ENCODE measurements around the gene CIROP. TPM values are rescaled to one million over a fixed set of nuclear protein-coding genes. Genes with fewer than 3 reads are reported as not detected.

The CIROP gene
- total and polyA plus RNA-seq, 2 experiments from 2014 or later = not detected

DNA sequence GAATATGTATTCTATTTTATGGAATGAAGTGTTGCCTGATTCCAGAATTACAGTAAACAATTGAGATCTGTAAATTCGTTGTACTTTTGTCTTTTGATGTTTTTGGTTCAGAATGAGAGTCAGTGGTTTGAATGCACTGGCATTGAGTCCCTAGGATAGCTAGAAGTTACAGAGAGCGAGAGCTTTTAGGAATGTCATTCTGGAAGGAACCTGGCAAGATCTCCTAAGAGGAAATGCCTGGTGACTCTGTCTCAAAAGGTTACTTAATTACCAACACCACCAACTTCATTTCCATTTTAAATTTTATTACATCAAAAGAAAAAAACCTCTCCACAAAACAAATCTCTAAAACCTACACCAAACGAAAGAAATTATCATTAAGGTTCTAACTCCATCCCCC, 20.2 kb upstream of the CIROP start:
- Histone ChIP-seq H3K27ac (no peak overlapping the region), H2AFZ (no peak overlapping the region), H3K4me3 (no peak overlapping the region), H3K9me3 (ENCODE audit: low read depth) (no peaks in the 10 kb centered on the region), H3K4me1 (ENCODE audit: insufficient read depth) (peaks cover 10% of the 10 kb centered on the region), H3K27me3 (no peaks in the 10 kb centered on the region), H3K79me2 (no peaks in the 10 kb centered on the region), H4K20me1 (ENCODE audit: insufficient read depth, poor library complexity, severe bottlenecking) (no peaks in the 10 kb centered on the region), H3K9me2 (replicated peaks; ENCODE audit: insufficient read depth) (no peaks in the 10 kb centered on the region), H3K4me2 (no peak overlapping the region), H3K36me3 (replicated peaks; ENCODE audit: insufficient read depth, low read depth) (no peaks in the 10 kb centered on the region)
- TF ChIP-seq EZH2phosphoT487 (IDR thresholded peaks at IDR 0.05; ENCODE audit: low read depth, severe bottlenecking, unreplicated experiment) (no peak), CTCF (IDR thresholded peaks at IDR 0.05; ENCODE audit: poor library complexity) (no peak), EZH2 (IDR thresholded peaks at IDR 0.05; ENCODE audit: borderline replicate concordance) (no peak)
- no peak for DNase-seq (ENCODE audit: low spot score)
- WGBS (ENCODE audit: low lambda C conversion rate, missing lambda C conversion rate) = 81% methylated on average over 3 of the region's 3 CpGs

- no peaks in the 10 kb centered on the region for H3K9me3 ChIP-seq (ENCODE audit: low read depth)
- H3K9me2 ChIP-seq (replicated peaks; ENCODE audit: insufficient read depth) = no peaks in the 10 kb centered on the region
- no peak overlapping the region for H2AFZ ChIP-seq
- H3K27me3 ChIP-seq = no peaks in the 10 kb centered on the region
- H3K27ac ChIP-seq = no peak overlapping the region
- DNase-seq (ENCODE audit: low spot score) = no peak
- TF ChIP-seq EZH2phosphoT487 (IDR thresholded peaks at IDR 0.05; ENCODE audit: low read depth, severe bottlenecking, unreplicated experiment) (no peak), CTCF (IDR thresholded peaks at IDR 0.05; ENCODE audit: poor library complexity) (no peak), EZH2 (IDR thresholded peaks at IDR 0.05; ENCODE audit: borderline replicate concordance) (no peak)
- H3K36me3 ChIP-seq (replicated peaks; ENCODE audit: insufficient read depth, low read depth) = no peaks in the 10 kb centered on the region
- no peaks in the 10 kb centered on the region for H4K20me1 ChIP-seq (ENCODE audit: insufficient read depth, poor library complexity, severe bottlenecking)
- H3K4me3 ChIP-seq = no peak overlapping the region
- H3K4me2 ChIP-seq = no peak overlapping the region
- no peaks in the 10 kb centered on the region for H3K79me2 ChIP-seq
- peaks cover 10% of the 10 kb centered on the region for H3K4me1 ChIP-seq (ENCODE audit: insufficient read depth)
- WGBS (ENCODE audit: low lambda C conversion rate, missing lambda C conversion rate) = 90% methylated on average over 13 of the region's 13 CpGs
Measured at GRCh38 chr14:23124337-23124954, 19.7 kb upstream of the CIROP start.

DNA sequence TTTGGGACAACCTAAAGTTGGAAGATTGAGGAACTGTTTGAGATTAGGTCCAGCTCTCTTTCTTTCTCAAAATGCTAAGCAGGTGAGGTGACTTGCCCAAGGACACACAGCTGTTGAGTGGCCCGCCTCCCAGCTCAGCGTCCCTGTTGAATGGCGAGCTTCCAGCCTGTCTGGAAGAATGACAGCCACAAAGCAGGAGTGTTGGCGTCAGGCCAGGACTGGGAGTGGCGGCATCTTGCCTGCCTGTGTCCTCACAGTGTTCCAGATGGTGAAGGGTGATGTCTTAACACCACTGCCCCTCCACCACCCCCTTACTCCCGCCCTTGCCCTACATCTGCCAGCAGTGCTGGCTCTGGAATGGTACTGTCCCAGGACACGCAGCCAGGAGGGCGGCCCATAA, 18.6 kb upstream of the CIROP start:
- Histone ChIP-seq H3K79me2 (no peaks in the 10 kb centered on the region), H3K4me1 (ENCODE audit: insufficient read depth) (peaks cover 10% of the 10 kb centered on the region), H3K9me3 (ENCODE audit: low read depth) (no peaks in the 10 kb centered on the region), H3K27ac (no peak overlapping the region), H3K9me2 (replicated peaks; ENCODE audit: insufficient read depth) (no peaks in the 10 kb centered on the region), H3K4me3 (no peak overlapping the region), H2AFZ (no peak overlapping the region), H3K36me3 (replicated peaks; ENCODE audit: insufficient read depth, low read depth) (no peaks in the 10 kb centered on the region), H4K20me1 (ENCODE audit: insufficient read depth, poor library complexity, severe bottlenecking) (no peaks in the 10 kb centered on the region), H3K4me2 (no peak overlapping the region), H3K27me3 (no peaks in the 10 kb centered on the region)
- WGBS (ENCODE audit: low lambda C conversion rate, missing lambda C conversion rate) = 76% methylated on average over 8 of the region's 8 CpGs
- TF ChIP-seq CTCF (IDR thresholded peaks at IDR 0.05; ENCODE audit: poor library complexity) (no peak), EZH2 (IDR thresholded peaks at IDR 0.05; ENCODE audit: borderline replicate concordance) (no peak), EZH2phosphoT487 (IDR thresholded peaks at IDR 0.05; ENCODE audit: low read depth, severe bottlenecking, unreplicated experiment) (no peak)
- peak; percentile 58 for DNase-seq (ENCODE audit: low spot score)
